Right kidney (tissue), 1 donor: Measurements from ENCODE around the gene KAZN.

ENCODE experiments used
- DNase-seq: peaks from one replicate; pipeline ENCODE4 v3.0.0-alpha.2; 2016

KAZN gene

GRCh38 chr1:14614341-14614740, 15.9 kb downstream of the KAZN start:
- no peak for DNase-seq

- DNase-seq, result no peak
These were observed 17.2 kb downstream of the KAZN start for GRCh38 chr1:14615549-14616218.

GRCh38 chr1:14616632-14617396, 18.3 kb downstream of the KAZN start:
- no peak for DNase-seq

- DNase-seq, result no peak
These were observed 19.3 kb downstream of the KAZN start for GRCh38 chr1:14617791-14618190.

GRCh38 chr1:14620941-14621340, 22.5 kb downstream of the KAZN start:
- DNase-seq, result no peak

- DNase-seq, result no peak
These were observed 24.6 kb downstream of the KAZN start for GRCh38 chr1:14623090-14623489.

- no peak for DNase-seq
These were observed 26.5 kb downstream of the KAZN start for GRCh38 chr1:14624941-14625340.

GRCh38 chr1:14625572-14625971, 27.1 kb downstream of the KAZN start:
- no peak for DNase-seq

GRCh38 chr1:14625996-14626395, 27.5 kb downstream of the KAZN start:
- DNase-seq, result no peak

GRCh38 chr1:14626869-14627607, 28.6 kb downstream of the KAZN start:
- peak; percentile 33 for DNase-seq

- DNase-seq, result no peak
These were observed 29.4 kb downstream of the KAZN start for GRCh38 chr1:14627608-14628489.

GRCh38 chr1:14629363-14630014, 31.0 kb downstream of the KAZN start:
- DNase-seq, result no peak

- DNase-seq, result no peak
These were observed 32.5 kb downstream of the KAZN start for GRCh38 chr1:14630986-14631385.

GRCh38 chr1:14631421-14631820, 32.9 kb downstream of the KAZN start:
- DNase-seq, result no peak

- no peak for DNase-seq
These were observed 36.0 kb downstream of the KAZN start for GRCh38 chr1:14634486-14634885.

GRCh38 chr1:14635421-14635820, 36.9 kb downstream of the KAZN start:
- DNase-seq, result no peak

GRCh38 chr1:14636897-14637632, 38.6 kb downstream of the KAZN start:
- DNase-seq, result no peak

GRCh38 chr1:14639291-14640050, 41.0 kb downstream of the KAZN start:
- DNase-seq, result no peak

- no peak for DNase-seq
These were observed 44.2 kb downstream of the KAZN start for GRCh38 chr1:14642712-14643111.

- DNase-seq, result no peak
These were observed 48.5 kb downstream of the KAZN start for GRCh38 chr1:14646973-14647372.
